ENCODE measurements around the gene WDR70.
"Not testable (repeated sequence)": the region's sequence is repeated elsewhere in the genome, so short reads cannot be mapped to it uniquely, and the experiment has no call there.

WDR70 gene

DNA sequence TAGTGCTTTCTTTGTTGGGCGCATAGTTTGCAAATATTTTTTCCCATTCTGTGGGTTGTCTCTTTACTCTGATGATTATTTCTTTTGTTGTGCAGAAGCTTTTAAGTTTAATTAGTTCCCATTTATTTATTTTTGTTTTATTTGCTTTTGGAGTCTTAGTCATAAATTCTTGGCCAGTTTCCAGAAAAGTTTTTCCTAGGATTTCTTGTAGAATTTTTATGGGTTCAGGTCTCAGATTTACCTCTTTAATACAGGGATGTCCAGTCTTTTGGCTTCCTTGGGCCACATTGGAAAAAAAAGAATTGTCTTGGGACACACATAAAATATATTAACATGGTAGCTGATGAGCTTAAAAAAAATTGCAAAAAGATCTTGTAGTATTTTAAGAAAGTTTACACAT lies 122.0 kb downstream of the WDR70 start:
- Histone ChIP-seq H3K27me3 (replicated peaks; ENCODE audit: control insufficient read depth, insufficient read depth, low read length) (no peaks in the 10 kb centered on the region), H3K4me3 (replicated peaks; ENCODE audit: low read depth, low read length) (no peak overlapping the region), H3K36me3 (ENCODE audit: control insufficient read depth, insufficient read depth, low read length) (no peaks in the 10 kb centered on the region)
- no peak for DNase-seq (ENCODE audit: extremely low read depth, insufficient read length)
- TF ChIP-seq, protein P1, sequence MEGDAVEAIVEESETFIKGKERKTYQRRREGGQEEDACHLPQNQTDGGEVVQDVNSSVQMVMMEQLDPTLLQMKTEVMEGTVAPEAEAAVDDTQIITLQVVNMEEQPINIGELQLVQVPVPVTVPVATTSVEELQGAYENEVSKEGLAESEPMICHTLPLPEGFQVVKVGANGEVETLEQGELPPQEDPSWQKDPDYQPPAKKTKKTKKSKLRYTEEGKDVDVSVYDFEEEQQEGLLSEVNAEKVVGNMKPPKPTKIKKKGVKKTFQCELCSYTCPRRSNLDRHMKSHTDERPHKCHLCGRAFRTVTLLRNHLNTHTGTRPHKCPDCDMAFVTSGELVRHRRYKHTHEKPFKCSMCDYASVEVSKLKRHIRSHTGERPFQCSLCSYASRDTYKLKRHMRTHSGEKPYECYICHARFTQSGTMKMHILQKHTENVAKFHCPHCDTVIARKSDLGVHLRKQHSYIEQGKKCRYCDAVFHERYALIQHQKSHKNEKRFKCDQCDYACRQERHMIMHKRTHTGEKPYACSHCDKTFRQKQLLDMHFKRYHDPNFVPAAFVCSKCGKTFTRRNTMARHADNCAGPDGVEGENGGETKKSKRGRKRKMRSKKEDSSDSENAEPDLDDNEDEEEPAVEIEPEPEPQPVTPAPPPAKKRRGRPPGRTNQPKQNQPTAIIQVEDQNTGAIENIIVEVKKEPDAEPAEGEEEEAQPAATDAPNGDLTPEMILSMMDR (IDR thresholded peaks at IDR 0.05; ENCODE audit: insufficient read depth, low read length, poor library complexity, severe bottlenecking), result no peak

DNA sequence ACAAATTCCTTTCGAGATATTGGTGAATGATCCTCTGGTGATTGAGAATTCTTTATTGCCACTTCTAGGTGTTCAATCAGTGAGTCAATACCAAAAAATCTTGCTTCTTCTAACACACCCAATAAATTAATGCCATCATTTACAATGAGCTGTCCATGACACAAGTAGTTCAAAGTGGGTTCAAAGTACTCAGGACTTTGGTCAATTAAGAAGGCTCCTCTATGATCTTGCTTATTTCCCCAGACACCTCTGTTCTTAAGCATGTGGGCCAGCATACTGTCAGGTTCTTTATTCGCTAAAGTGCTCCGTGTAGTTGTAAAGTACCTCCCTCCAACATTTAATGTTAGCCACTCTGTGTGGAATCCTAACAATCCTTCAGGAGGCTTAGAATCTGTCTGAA lies 127.1 kb downstream of the WDR70 start:
- Histone ChIP-seq H3K27me3 (replicated peaks; ENCODE audit: control insufficient read depth, insufficient read depth, low read length) (no peaks in the 10 kb centered on the region), H3K36me3 (ENCODE audit: control insufficient read depth, insufficient read depth, low read length) (no peaks in the 10 kb centered on the region), H3K4me3 (replicated peaks; ENCODE audit: low read depth, low read length) (no peak overlapping the region)
- TF ChIP-seq, protein P1 (IDR thresholded peaks at IDR 0.05; ENCODE audit: insufficient read depth, low read length, poor library complexity, severe bottlenecking), result no peak
- no peak for DNase-seq (ENCODE audit: extremely low read depth, insufficient read length)

DNA sequence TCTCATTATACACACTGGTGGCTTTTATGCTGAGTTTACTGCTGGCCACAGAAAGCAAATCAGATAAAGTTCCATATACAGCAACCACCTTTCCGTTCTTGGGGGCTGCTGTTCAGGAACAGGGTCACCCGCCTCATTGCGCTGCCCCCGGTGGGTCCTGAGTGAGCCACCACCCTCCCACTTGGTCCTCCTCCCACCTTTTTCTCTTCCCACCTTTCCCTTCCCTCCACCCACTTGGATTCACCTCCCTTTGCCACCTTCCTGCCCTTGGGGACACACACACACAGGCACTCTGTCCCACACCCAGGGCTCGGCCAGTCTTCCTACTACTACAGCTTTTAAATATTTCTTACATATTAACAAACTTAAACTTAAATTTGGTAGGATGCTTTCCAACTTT lies 127.6 kb downstream of the WDR70 start:
- no peak overlapping the region for H3K4me3 ChIP-seq (replicated peaks; ENCODE audit: low read depth, low read length)
- H3K27me3 ChIP-seq (replicated peaks; ENCODE audit: control insufficient read depth, insufficient read depth, low read length), result no peaks in the 10 kb centered on the region
- TF ChIP-seq, protein P1 (IDR thresholded peaks at IDR 0.05; ENCODE audit: insufficient read depth, low read length, poor library complexity, severe bottlenecking), result no peak
- H3K36me3 ChIP-seq (ENCODE audit: control insufficient read depth, insufficient read depth, low read length), result no peaks in the 10 kb centered on the region
- no peak for DNase-seq (ENCODE audit: extremely low read depth, insufficient read length)

DNA sequence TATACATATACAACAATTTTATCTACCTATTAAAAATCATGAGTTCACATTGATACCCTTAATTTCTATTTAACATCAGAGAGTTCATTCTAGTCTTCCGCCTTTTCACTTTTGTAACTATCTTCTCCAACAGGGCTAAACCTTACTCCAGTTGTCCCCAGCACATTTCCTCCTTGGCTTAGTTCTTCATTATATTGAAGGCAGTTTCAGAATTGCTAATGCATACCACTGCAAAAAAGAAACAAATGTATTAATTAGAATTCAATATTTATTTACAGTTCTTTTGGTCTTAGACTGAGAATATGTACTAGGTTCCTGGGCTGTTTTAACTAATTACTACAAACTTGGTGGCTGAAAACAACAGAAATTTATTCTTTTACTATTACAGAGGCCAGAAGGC lies 132.5 kb downstream of the WDR70 start:
- TF ChIP-seq, protein P1 (IDR thresholded peaks at IDR 0.05; ENCODE audit: insufficient read depth, low read length, poor library complexity, severe bottlenecking), result no peak
- no peak overlapping the region for H3K4me3 ChIP-seq (replicated peaks; ENCODE audit: low read depth, low read length)
- no peak for DNase-seq (ENCODE audit: extremely low read depth, insufficient read length)
- no peaks in the 10 kb centered on the region for H3K36me3 ChIP-seq (ENCODE audit: control insufficient read depth, insufficient read depth, low read length)
- H3K27me3 ChIP-seq (replicated peaks; ENCODE audit: control insufficient read depth, insufficient read depth, low read length), result no peaks in the 10 kb centered on the region

DNA sequence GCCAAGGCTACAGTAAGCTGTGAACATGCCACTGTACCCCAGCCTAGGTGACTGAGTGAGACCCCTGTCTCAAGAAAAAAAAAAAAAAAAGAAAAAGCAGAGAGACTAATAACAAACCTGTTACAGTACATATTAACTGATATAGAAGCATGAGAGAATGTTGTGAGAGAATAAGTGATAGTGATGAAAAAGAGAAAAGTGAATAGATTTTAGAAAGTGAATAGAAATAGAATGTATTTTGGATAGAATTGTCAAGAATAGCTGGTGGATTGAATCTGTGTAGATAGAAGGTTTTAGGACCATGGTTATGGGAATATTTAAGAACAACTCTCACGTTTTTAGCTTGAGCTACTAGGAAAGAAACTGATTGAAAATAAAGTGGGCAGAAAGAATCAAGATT lies 135.8 kb downstream of the WDR70 start:
- H3K4me3 ChIP-seq (replicated peaks; ENCODE audit: low read depth, low read length), result no peak overlapping the region
- TF ChIP-seq, protein P1 (IDR thresholded peaks at IDR 0.05; ENCODE audit: insufficient read depth, low read length, poor library complexity, severe bottlenecking), result no peak
- no peaks in the 10 kb centered on the region for H3K27me3 ChIP-seq (replicated peaks; ENCODE audit: control insufficient read depth, insufficient read depth, low read length)
- DNase-seq (ENCODE audit: extremely low read depth, insufficient read length), result no peak
- H3K36me3 ChIP-seq (ENCODE audit: control insufficient read depth, insufficient read depth, low read length), result no peaks in the 10 kb centered on the region

DNA sequence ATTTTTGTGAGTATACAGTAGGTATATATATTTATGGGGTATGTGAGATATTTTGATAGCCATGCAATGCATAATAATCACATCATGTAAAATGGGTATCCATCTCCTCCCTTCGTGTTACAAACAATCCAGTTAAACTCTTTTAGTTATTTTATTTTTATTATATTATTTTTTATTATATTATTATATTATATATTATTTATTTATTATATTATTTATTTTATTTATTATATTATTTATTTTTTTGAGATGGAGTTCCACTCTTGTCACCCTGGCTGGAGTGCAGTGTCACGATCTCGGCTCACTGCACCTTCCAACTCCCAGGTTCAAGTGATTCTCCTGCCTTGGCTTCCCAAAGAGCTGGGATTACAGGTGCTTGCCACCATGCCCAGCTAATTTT lies 138.6 kb downstream of the WDR70 start:
- Histone ChIP-seq H3K27me3 (replicated peaks; ENCODE audit: control insufficient read depth, insufficient read depth, low read length) (no peaks in the 10 kb centered on the region), H3K36me3 (ENCODE audit: control insufficient read depth, insufficient read depth, low read length) (no peaks in the 10 kb centered on the region), H3K4me3 (replicated peaks; ENCODE audit: low read depth, low read length) (no peak overlapping the region)
- no peak for DNase-seq (ENCODE audit: extremely low read depth, insufficient read length)
- TF ChIP-seq, protein P1 (IDR thresholded peaks at IDR 0.05; ENCODE audit: insufficient read depth, low read length, poor library complexity, severe bottlenecking), result no peak

DNA sequence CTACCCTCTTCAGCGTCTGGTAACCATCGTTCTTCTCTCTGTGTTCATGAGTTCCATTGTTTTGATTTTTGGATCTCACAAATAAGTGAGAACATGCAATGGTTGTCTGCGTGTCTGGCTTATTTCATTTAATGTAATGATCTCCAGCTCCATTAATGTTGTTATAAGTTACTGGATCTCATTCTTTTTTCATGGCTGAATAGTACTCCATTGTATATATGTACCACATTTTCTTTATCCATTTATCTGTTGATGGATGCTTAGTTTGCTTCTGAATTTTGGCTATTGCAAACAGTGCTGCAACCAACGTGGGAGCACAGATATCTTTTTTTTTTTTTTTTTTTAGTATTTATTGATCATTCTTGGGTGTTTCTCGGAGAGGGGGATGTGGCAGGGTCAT lies 139.2 kb downstream of the WDR70 start:
- H3K4me3 ChIP-seq (replicated peaks; ENCODE audit: low read depth, low read length); DNase-seq (ENCODE audit: extremely low read depth, insufficient read length); H3K36me3 ChIP-seq (ENCODE audit: control insufficient read depth, insufficient read depth, low read length); H3K27me3 ChIP-seq (replicated peaks; ENCODE audit: control insufficient read depth, insufficient read depth, low read length): not testable (repeated sequence)
